ENCODE measurements around the gene SULT1E1. TPM values are rescaled to one million over a fixed set of nuclear protein-coding genes. Genes with fewer than 3 reads are reported as not detected.

SULT1E1 gene, protein sequence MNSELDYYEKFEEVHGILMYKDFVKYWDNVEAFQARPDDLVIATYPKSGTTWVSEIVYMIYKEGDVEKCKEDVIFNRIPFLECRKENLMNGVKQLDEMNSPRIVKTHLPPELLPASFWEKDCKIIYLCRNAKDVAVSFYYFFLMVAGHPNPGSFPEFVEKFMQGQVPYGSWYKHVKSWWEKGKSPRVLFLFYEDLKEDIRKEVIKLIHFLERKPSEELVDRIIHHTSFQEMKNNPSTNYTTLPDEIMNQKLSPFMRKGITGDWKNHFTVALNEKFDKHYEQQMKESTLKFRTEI
- total RNA-seq = 100 to 1,000 TPM in 1 of 4 donors, 10 to 100 TPM in 3; 18.6 to 198 (median 44.1) TPM

DNA sequence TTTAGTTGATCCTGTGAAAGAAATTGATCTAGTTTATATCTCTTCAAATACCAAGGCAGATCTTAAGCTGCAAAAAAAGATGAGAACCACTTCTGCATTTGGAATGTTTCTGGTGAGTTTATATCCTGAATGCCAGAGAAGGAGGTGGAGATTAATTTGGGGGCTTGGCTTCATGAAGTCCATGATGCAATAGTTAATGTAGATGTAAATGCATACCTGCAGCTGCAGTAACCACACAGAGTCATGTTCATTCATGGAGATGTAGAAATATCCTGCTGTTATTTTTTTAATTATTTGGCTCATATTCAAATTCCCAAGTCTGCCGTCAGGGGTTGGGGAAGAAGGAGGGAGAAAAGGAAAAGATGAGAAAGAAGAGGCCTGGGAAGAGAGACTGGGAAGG, at the start of gene SULT1E1:
Gene SULT1E1, minus strand, starts transcription at position 94 of the 400 bp plus-strand sequence. CDS start 2,501 bp downstream, outside the sequence.
- DNase-seq (ENCODE audit: low spot score in 2 of 2) = no peak
- WGBS = 19% methylated on average over 1 of the region's 1 CpG
- TF ChIP-seq EP300 (IDR thresholded peaks at IDR 0.05) = no peak
- TF ChIP-seq, protein P1, sequence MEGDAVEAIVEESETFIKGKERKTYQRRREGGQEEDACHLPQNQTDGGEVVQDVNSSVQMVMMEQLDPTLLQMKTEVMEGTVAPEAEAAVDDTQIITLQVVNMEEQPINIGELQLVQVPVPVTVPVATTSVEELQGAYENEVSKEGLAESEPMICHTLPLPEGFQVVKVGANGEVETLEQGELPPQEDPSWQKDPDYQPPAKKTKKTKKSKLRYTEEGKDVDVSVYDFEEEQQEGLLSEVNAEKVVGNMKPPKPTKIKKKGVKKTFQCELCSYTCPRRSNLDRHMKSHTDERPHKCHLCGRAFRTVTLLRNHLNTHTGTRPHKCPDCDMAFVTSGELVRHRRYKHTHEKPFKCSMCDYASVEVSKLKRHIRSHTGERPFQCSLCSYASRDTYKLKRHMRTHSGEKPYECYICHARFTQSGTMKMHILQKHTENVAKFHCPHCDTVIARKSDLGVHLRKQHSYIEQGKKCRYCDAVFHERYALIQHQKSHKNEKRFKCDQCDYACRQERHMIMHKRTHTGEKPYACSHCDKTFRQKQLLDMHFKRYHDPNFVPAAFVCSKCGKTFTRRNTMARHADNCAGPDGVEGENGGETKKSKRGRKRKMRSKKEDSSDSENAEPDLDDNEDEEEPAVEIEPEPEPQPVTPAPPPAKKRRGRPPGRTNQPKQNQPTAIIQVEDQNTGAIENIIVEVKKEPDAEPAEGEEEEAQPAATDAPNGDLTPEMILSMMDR (IDR thresholded peaks at IDR 0.05) = no peak
- TF ChIP-seq POLR2AphosphoS5 (IDR thresholded peaks at IDR 0.05) = no peak
- no peak for TF ChIP-seq POLR2A (IDR thresholded peaks at IDR 0.05)

GRCh38 chr4:69909195-69909594, 49.2 kb upstream of the SULT1E1 start:
- Histone ChIP-seq H3K27me3 (no peaks in the 10 kb centered on the region), H3K9me3 (no peaks in the 10 kb centered on the region), H3K27ac (no peak overlapping the region), H3K4me3 (no peak overlapping the region), H3K36me3 (no peaks in the 10 kb centered on the region), H3K4me1 (no peaks in the 10 kb centered on the region)
- no peak for TF ChIP-seq EP300 (IDR thresholded peaks at IDR 0.05)
- no peak for TF ChIP-seq POLR2AphosphoS5 (IDR thresholded peaks at IDR 0.05)
- TF ChIP-seq POLR2A (IDR thresholded peaks at IDR 0.05) = no peak
- TF ChIP-seq, protein P1 (IDR thresholded peaks at IDR 0.05) = no peak
- WGBS = 94% methylated on average over 4 of the region's 4 CpGs
- no peak for DNase-seq (ENCODE audit: low spot score in 2 of 2)

More for the DNA sequence above, at the start of gene SULT1E1:
- Histone ChIP-seq H3K27ac (no peak within 1 kb of the TSS), H3K36me3 (no peaks in the 10 kb centered on the region), H3K4me3 (peak within 1 kb of the TSS; percentile 20), H3K9me3 (no peaks in the 10 kb centered on the region), H3K4me1 (peaks cover 8% of the 10 kb centered on the region), H3K27me3 (no peaks in the 10 kb centered on the region)

DNA sequence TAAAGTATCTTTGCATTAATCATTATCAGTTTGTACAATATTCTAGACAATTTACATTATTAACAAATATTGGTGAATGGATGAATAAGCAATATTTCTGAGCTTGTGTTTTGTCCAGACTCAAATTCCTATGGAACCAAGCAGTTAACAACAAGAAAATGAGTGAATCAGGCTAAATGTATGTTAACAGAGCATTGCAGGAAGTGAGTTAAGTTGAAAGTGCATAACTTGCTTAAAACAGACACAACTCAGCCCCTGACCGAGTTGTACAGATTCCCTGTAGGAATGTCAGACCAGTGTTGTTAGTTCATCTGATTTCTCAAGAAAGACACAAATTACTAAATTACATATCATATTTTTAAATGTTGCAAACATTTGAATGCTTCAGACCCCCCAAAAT, 47.2 kb upstream of the SULT1E1 start:
- Histone ChIP-seq H3K4me3 (no peak overlapping the region), H3K9me3 (no peaks in the 10 kb centered on the region), H3K36me3 (no peaks in the 10 kb centered on the region), H3K4me1 (no peaks in the 10 kb centered on the region), H3K27ac (no peak overlapping the region), H3K27me3 (no peaks in the 10 kb centered on the region)
- 66% methylated on average over 1 of the region's 1 CpG for WGBS
- TF ChIP-seq EP300 (IDR thresholded peaks at IDR 0.05) (no peak), POLR2AphosphoS5 (IDR thresholded peaks at IDR 0.05) (no peak), POLR2A (IDR thresholded peaks at IDR 0.05) (no peak)
- TF ChIP-seq, protein P1 (IDR thresholded peaks at IDR 0.05) = no peak
- no peak for DNase-seq (ENCODE audit: low spot score in 2 of 2)

- no peaks in the 10 kb centered on the region for H3K36me3 ChIP-seq
- no peaks in the 10 kb centered on the region for H3K27me3 ChIP-seq
- no peak for TF ChIP-seq EP300 (IDR thresholded peaks at IDR 0.05)
- TF ChIP-seq, protein P1 (IDR thresholded peaks at IDR 0.05) = no peak
- TF ChIP-seq POLR2AphosphoS5 (IDR thresholded peaks at IDR 0.05) = no peak
- no peak for TF ChIP-seq POLR2A (IDR thresholded peaks at IDR 0.05)
- H3K27ac ChIP-seq = no peak overlapping the region
- no peaks in the 10 kb centered on the region for H3K4me1 ChIP-seq
- no peak overlapping the region for H3K4me3 ChIP-seq
- DNase-seq (ENCODE audit: low spot score in 2 of 2) = no peak
- no peaks in the 10 kb centered on the region for H3K9me3 ChIP-seq
Observed at GRCh38 chr4:69896530-69897116, 36.7 kb upstream of the SULT1E1 start.

DNA sequence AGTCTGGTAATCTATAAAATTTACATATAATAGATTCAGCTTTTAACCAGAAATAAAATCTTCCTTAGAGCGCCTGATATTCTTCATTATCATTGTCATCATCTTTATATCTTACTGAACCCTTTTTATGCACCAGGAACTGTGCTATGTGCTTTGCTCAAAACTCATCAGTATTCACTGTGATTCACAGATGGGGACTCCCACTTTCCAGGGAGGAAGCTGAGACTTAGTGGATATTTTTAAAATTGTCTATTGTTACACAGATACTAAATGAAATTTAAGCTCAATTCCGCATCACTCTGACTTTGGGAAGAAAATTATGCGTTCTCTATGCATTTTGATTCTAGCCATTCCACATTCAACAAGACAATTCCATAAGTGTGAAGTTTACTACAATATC, 34.8 kb upstream of the SULT1E1 start:
- Histone ChIP-seq H3K27ac (no peak overlapping the region), H3K36me3 (no peaks in the 10 kb centered on the region), H3K4me1 (no peaks in the 10 kb centered on the region), H3K9me3 (no peaks in the 10 kb centered on the region), H3K27me3 (no peaks in the 10 kb centered on the region), H3K4me3 (no peak overlapping the region)
- 93% methylated on average over 3 of the region's 3 CpGs for WGBS
- DNase-seq (ENCODE audit: low spot score in 2 of 2) = no peak
- TF ChIP-seq POLR2A (IDR thresholded peaks at IDR 0.05) (no peak), EP300 (IDR thresholded peaks at IDR 0.05) (no peak), POLR2AphosphoS5 (IDR thresholded peaks at IDR 0.05) (no peak)
